SU-DHL-6 (cell line): ENCODE data around the gene FANCG.

ENCODE experiments used
- H2AFZ ChIP-seq: fragments of 200-600 bp; sonication (generic); 2 replicates; pipeline ENCODE4 v1.6.1; 2014; ENCODE audit warnings: low read depth, mild to moderate bottlenecking, moderate library complexity, mixed read lengths, antibody characterized with exemption, low read length; ENCODE audit not compliant: severe bottlenecking
- H3F3A ChIP-seq: fragments of 200-600 bp; shearing (Covaris generic); 2 replicates; pipeline ENCODE4 v1.6.0; 2016; ENCODE audit warnings: antibody characterized with exemption, mild to moderate bottlenecking; ENCODE audit not compliant: insufficient read depth
- H3K27ac ChIP-seq: fragments of 200-600 bp; sonication (generic); 2 replicates; pipeline ENCODE4 v1.5.1; 2016; ENCODE audit warnings: low read depth, mild to moderate bottlenecking, low read length, moderate library complexity, mixed read lengths
- H3K27me3 ChIP-seq: fragments of 200-600 bp; sonication (generic), shearing (Covaris generic); 2 replicates; pipeline ENCODE4 v1.6.0; 2014; ENCODE audit warnings: mild to moderate bottlenecking, low read length
- H3K36me3 ChIP-seq: fragments of 200-600 bp; sonication (generic); 2 replicates; pipeline ENCODE4 v1.6.1; 2014; ENCODE audit warnings: mild to moderate bottlenecking, low read length, mixed read lengths
- H3K4me2 ChIP-seq: fragments of 300-600, 200-600 bp; shearing (Covaris generic), sonication (generic); 2 replicates; pipeline ENCODE4 v1.6.0; 2014; ENCODE audit warnings: low read length, low read depth, mild to moderate bottlenecking; ENCODE audit not compliant: poor library complexity, severe bottlenecking
- H3K4me3 ChIP-seq: fragments of 200-600 bp; sonication (generic); 2 replicates; pipeline ENCODE4 v1.5.1; 2014; ENCODE audit warnings: antibody characterized with exemption, low read length, mild to moderate bottlenecking, mixed read lengths; ENCODE audit not compliant: insufficient read depth, poor library complexity, severe bottlenecking
- H3K79me2 ChIP-seq: fragments of 200-600 bp; sonication (generic); 2 replicates; pipeline ENCODE4 v1.6.1; 2014; ENCODE audit warnings: mild to moderate bottlenecking, low read length, moderate library complexity; ENCODE audit not compliant: insufficient read depth
- H3K9ac ChIP-seq: fragments of 200-600 bp; sonication (generic); 2 replicates; pipeline ENCODE4 v1.7.0; 2014; ENCODE audit warnings: mild to moderate bottlenecking, low read length
- H3K9me2 ChIP-seq: fragments of 200-600 bp; sonication (generic); replicated peaks from 2 replicates; pipeline ENCODE4 v1.6.1; 2014; ENCODE audit warnings: low read length; ENCODE audit not compliant: insufficient read depth
- H3K9me3 ChIP-seq: fragments of 200-600 bp; sonication (generic); 2 replicates; pipeline ENCODE4 v1.6.1; 2014; ENCODE audit warnings: low read length, mixed read lengths; ENCODE audit not compliant: insufficient read depth
- H4K20me1 ChIP-seq: fragments of 200-600 bp; sonication (generic); 2 replicates; pipeline ENCODE4 v1.6.1; 2014; ENCODE audit warnings: low read depth, mild to moderate bottlenecking, antibody characterized with exemption, low read length, moderate library complexity, mixed read lengths
- EZH2phosphoT487 ChIP-seq: fragments of 200-600 bp; sonication (generic), shearing (Covaris generic); conservative IDR thresholded peaks from 2 replicates; pipeline ENCODE4 v1.6.1; 2018; ENCODE audit warnings: mild to moderate bottlenecking, antibody characterized with exemption, low read length, moderate library complexity, mixed read lengths
- TF ChIP-seq, protein P1 (sequence below): fragments of 200-600 bp; sonication (generic); IDR thresholded peaks from one replicate; pipeline ENCODE4 v1.5.1; 2017; ENCODE audit warnings: antibody characterized with exemption, mild to moderate bottlenecking, low read length, moderate library complexity; ENCODE audit not compliant: insufficient read depth, poor library complexity, severe bottlenecking

Gene FANCG

DNA sequence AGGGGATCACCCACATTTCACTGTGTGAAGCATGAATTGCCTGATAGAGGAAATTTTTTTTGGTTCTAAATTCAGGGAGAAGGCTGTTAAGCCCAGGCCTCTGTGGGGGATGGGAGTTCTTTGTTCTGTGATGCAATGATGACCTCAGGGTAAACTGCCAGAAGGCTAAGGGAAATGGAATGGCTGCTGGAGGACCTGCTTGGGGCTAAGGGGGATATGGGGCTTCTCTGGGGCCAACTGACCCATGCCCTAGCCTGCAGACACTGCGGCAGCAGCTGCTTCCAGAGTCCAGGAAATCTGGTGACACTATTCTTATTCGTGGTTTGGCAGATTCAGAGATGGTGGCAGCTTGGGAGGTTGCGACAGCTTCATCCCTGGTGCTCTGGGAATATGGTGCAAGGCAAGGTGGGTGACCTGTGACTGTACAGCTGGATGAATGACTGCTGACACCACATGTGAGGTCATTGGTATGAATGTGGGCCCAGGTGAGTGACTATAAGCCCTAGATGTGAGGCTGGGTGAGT lies 37.6 kb downstream of the FANCG start:
- H3K27ac ChIP-seq: no peak overlapping the region
- H3F3A ChIP-seq: no peaks in the 10 kb centered on the region
- TF ChIP-seq, protein P1, sequence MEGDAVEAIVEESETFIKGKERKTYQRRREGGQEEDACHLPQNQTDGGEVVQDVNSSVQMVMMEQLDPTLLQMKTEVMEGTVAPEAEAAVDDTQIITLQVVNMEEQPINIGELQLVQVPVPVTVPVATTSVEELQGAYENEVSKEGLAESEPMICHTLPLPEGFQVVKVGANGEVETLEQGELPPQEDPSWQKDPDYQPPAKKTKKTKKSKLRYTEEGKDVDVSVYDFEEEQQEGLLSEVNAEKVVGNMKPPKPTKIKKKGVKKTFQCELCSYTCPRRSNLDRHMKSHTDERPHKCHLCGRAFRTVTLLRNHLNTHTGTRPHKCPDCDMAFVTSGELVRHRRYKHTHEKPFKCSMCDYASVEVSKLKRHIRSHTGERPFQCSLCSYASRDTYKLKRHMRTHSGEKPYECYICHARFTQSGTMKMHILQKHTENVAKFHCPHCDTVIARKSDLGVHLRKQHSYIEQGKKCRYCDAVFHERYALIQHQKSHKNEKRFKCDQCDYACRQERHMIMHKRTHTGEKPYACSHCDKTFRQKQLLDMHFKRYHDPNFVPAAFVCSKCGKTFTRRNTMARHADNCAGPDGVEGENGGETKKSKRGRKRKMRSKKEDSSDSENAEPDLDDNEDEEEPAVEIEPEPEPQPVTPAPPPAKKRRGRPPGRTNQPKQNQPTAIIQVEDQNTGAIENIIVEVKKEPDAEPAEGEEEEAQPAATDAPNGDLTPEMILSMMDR: no peak
- no peak for TF ChIP-seq EZH2phosphoT487
- no peaks in the 10 kb centered on the region for H3K9me2 ChIP-seq
- no peak overlapping the region for H2AFZ ChIP-seq
- no peak overlapping the region for H3K4me2 ChIP-seq
- no peaks in the 10 kb centered on the region for H3K79me2 ChIP-seq
- no peaks in the 10 kb centered on the region for H3K36me3 ChIP-seq
- H3K27me3 ChIP-seq: no peaks in the 10 kb centered on the region
- H4K20me1 ChIP-seq: no peaks in the 10 kb centered on the region
- no peak overlapping the region for H3K9ac ChIP-seq
- no peak overlapping the region for H3K4me3 ChIP-seq
- H3K9me3 ChIP-seq: no peaks in the 10 kb centered on the region

DNA sequence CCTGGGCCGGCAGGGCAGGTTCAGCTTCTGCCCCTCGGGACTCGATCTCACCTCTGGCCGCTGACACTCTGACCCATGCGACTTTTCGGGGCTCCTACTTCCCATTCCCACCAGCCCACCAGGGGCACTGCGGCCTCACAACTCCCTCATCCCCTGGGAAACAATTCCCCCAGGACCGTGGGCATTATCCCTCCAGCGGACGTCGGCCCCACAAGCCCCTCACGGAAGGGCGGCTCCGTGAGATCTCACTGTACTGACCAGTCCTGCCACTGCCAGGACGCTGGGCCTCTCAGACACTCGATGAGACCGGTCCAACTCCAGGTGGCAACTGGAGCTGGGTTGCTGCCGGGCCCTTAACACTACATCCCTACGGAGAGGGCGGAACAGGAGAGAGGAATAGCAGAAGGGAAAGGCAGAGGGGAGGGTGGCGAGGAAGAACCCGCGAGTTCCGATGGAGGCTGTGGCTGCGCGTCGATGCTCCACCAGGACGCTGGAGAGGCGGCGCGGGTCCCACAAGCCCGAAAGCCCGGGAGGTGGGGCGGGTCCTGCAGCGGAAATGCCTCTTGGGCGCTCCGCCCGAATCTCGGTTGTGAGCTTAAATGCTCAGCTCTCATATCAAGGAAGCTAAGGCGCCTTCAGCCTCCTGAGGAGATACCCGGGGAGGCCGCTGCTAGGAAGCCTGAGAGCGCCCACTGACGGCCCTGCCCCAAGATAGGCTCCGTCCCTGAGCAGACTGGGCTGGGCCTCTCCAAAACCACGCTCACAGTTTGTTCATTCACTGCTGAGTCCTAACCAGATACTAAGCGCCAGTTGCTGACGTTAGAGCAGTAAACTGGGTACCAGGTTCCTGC lies 43.7 kb downstream of the FANCG start:
- Histone ChIP-seq H3K27ac (no peak overlapping the region), H3K36me3 (no peaks in the 10 kb centered on the region), H3K27me3 (no peaks in the 10 kb centered on the region), H3K9me3 (no peaks in the 10 kb centered on the region), H3K79me2 (no peaks in the 10 kb centered on the region), H3K4me2 (no peak overlapping the region), H4K20me1 (no peaks in the 10 kb centered on the region), H3K9me2 (no peaks in the 10 kb centered on the region), H3F3A (no peaks in the 10 kb centered on the region), H3K9ac (no peak overlapping the region), H2AFZ (no peak overlapping the region), H3K4me3 (no peak overlapping the region)
- no peak for TF ChIP-seq EZH2phosphoT487
- TF ChIP-seq, protein P1: no peak

DNA sequence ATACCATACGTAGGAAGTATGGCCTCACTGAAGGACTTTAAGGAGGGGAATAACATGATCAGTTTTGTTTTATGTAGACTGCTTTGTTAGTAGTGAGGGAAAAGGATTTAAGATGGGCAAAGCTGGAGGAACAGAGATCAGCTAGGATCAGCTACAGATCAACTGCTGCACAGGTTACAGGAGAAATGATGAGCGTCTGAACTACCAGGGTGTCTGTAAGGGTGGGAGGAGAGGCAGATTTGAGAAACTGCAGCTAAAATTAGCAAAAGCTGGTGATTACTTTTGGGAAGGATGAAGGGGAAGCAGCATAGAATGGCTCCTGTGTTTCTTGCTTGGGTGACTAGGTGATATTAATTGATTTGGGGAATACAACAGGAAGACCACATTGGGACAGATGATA lies 46.6 kb downstream of the FANCG start:
- no peaks in the 10 kb centered on the region for H3K36me3 ChIP-seq
- H3K27me3 ChIP-seq: no peaks in the 10 kb centered on the region
- TF ChIP-seq EZH2phosphoT487: no peak
- TF ChIP-seq, protein P1: no peak
- H2AFZ ChIP-seq: no peak overlapping the region
- H3K9ac ChIP-seq: no peak overlapping the region
- no peaks in the 10 kb centered on the region for H3K79me2 ChIP-seq
- no peak overlapping the region for H3K4me3 ChIP-seq
- no peak overlapping the region for H3K4me2 ChIP-seq
- H3K9me2 ChIP-seq: no peaks in the 10 kb centered on the region
- no peak overlapping the region for H3K27ac ChIP-seq
- H3F3A ChIP-seq: no peaks in the 10 kb centered on the region
- no peaks in the 10 kb centered on the region for H3K9me3 ChIP-seq
- no peaks in the 10 kb centered on the region for H4K20me1 ChIP-seq
